ENCODE measurements around the gene CHML.

The CHML gene

DNA sequence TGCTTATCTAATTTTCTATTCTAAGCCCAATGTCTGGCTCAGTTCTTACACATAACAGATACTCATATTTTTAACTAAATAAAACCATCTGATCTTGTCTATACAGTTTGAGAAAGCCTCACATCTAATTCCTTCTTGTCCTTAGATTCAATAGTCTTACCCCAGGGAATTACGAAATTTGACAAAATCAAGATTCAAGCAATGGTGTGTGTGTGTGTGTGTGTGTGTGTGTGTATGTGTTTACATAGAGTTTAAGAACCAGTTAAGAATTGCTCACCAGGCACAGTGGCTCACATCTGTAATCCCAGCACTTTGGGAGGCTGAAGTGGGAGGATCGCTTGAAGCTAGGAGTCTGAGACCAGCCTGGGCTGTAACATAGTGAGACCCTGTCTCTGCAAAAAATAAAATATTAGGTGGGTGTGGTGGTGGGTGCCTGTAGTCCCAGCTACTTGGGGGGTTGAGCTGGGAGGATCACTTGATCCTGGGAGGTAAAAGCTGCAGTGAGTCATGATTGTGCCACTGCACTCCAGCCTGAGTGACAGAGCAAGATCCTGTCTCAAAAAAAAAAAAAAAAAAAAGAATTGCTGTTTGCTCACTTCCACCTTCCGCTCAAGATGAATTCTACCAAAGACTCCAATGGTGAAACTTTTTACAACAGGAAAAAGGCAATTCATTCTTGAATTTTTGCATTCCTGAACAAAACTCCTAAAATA is 18.1 kb upstream of the CHML start:
- Histone ChIP-seq H3K79me2 (ENCODE audit: insufficient read depth, low read length) (no peaks in the 10 kb centered on the region), H4K20me1 (ENCODE audit: insufficient read depth, low read length, poor library complexity, severe bottlenecking) (no peaks in the 10 kb centered on the region), H3K9ac (ENCODE audit: low read depth, low read length, poor library complexity, severe bottlenecking) (no peak overlapping the region), H3K27me3 (ENCODE audit: insufficient read depth, low read length, poor library complexity, severe bottlenecking) (no peaks in the 10 kb centered on the region), H3K36me3 (ENCODE audit: insufficient read depth, low read length) (no peaks in the 10 kb centered on the region), H3K4me1 (ENCODE audit: insufficient read depth, low read length, poor library complexity, severe bottlenecking) (no peaks in the 10 kb centered on the region), H3K4me3 (ENCODE audit: low read length, poor library complexity, severe bottlenecking) (no peak overlapping the region), H3F3A (ENCODE audit: low read depth) (no peaks in the 10 kb centered on the region), H2AFZ (ENCODE audit: low read length) (no peak overlapping the region), H3K9me3 (ENCODE audit: insufficient read depth, low read depth, low read length) (no peaks in the 10 kb centered on the region), H3K9me2 (replicated peaks; ENCODE audit: low read depth, low read length) (no peaks in the 10 kb centered on the region), H3K4me2 (ENCODE audit: low read depth, low read length, poor library complexity, severe bottlenecking) (no peak overlapping the region)
- TF ChIP-seq CTCF (conservative IDR thresholded peaks at IDR 0.05; ENCODE audit: low read length) (no peak), EZH2phosphoT487 (IDR thresholded peaks at IDR 0.05; ENCODE audit: borderline replicate concordance) (no peak)

- no peak overlapping the region for H3K4me3 ChIP-seq (ENCODE audit: low read length, poor library complexity, severe bottlenecking)
- H3K36me3 ChIP-seq (ENCODE audit: insufficient read depth, low read length) = no peaks in the 10 kb centered on the region
- no peaks in the 10 kb centered on the region for H3K9me3 ChIP-seq (ENCODE audit: insufficient read depth, low read depth, low read length)
- no peak overlapping the region for H3K9ac ChIP-seq (ENCODE audit: low read depth, low read length, poor library complexity, severe bottlenecking)
- H3K4me1 ChIP-seq (ENCODE audit: insufficient read depth, low read length, poor library complexity, severe bottlenecking) = no peaks in the 10 kb centered on the region
- H3K9me2 ChIP-seq (replicated peaks; ENCODE audit: low read depth, low read length) = no peaks in the 10 kb centered on the region
- no peaks in the 10 kb centered on the region for H4K20me1 ChIP-seq (ENCODE audit: insufficient read depth, low read length, poor library complexity, severe bottlenecking)
- H3F3A ChIP-seq (ENCODE audit: low read depth) = no peaks in the 10 kb centered on the region
- no peak overlapping the region for H3K4me2 ChIP-seq (ENCODE audit: low read depth, low read length, poor library complexity, severe bottlenecking)
- no peak for TF ChIP-seq EZH2phosphoT487 (IDR thresholded peaks at IDR 0.05; ENCODE audit: borderline replicate concordance)
- TF ChIP-seq CTCF (conservative IDR thresholded peaks at IDR 0.05; ENCODE audit: low read length) = no peak
- no peaks in the 10 kb centered on the region for H3K79me2 ChIP-seq (ENCODE audit: insufficient read depth, low read length)
- H3K27me3 ChIP-seq (ENCODE audit: insufficient read depth, low read length, poor library complexity, severe bottlenecking) = no peaks in the 10 kb centered on the region
- H2AFZ ChIP-seq (ENCODE audit: low read length) = no peak overlapping the region
Measured at GRCh38 chr1:241654641-241655040, 14.5 kb upstream of the CHML start.

GRCh38 chr1:241654019-241654418 is 13.8 kb upstream of the CHML start:
- Histone ChIP-seq H3K36me3 (ENCODE audit: insufficient read depth, low read length) (no peaks in the 10 kb centered on the region), H3K4me1 (ENCODE audit: insufficient read depth, low read length, poor library complexity, severe bottlenecking) (no peaks in the 10 kb centered on the region), H2AFZ (ENCODE audit: low read length) (no peak overlapping the region), H3K9me2 (replicated peaks; ENCODE audit: low read depth, low read length) (no peaks in the 10 kb centered on the region), H3K4me2 (ENCODE audit: low read depth, low read length, poor library complexity, severe bottlenecking) (no peak overlapping the region), H4K20me1 (ENCODE audit: insufficient read depth, low read length, poor library complexity, severe bottlenecking) (no peaks in the 10 kb centered on the region), H3K4me3 (ENCODE audit: low read length, poor library complexity, severe bottlenecking) (no peak overlapping the region), H3K79me2 (ENCODE audit: insufficient read depth, low read length) (no peaks in the 10 kb centered on the region), H3K9ac (ENCODE audit: low read depth, low read length, poor library complexity, severe bottlenecking) (no peak overlapping the region), H3K9me3 (ENCODE audit: insufficient read depth, low read depth, low read length) (no peaks in the 10 kb centered on the region), H3F3A (ENCODE audit: low read depth) (no peaks in the 10 kb centered on the region), H3K27me3 (ENCODE audit: insufficient read depth, low read length, poor library complexity, severe bottlenecking) (no peaks in the 10 kb centered on the region)
- TF ChIP-seq CTCF (conservative IDR thresholded peaks at IDR 0.05; ENCODE audit: low read length) = no peak
- TF ChIP-seq EZH2phosphoT487 (IDR thresholded peaks at IDR 0.05; ENCODE audit: borderline replicate concordance) = no peak
